OCI-LY3 (cell line): Measurements from ENCODE around the gene SUGP2.

Source experiments
- H2AFZ ChIP-seq: fragments of 200-600, 300-600 bp; shearing (Covaris generic); 2 replicates; pipeline ENCODE4 v1.6.0; 2014; ENCODE audit warnings: antibody characterized with exemption, low read depth, low read length
- H3K27ac ChIP-seq: fragments of 200-600, 300-600 bp; sonication (generic); 2 replicates; pipeline ENCODE4 v1.5.1; 2014; ENCODE audit warnings: mild to moderate bottlenecking, low read length, moderate library complexity, mixed read lengths
- H3K27me3 ChIP-seq: fragments of 200-600, 300-600 bp; sonication (generic); 2 replicates; pipeline ENCODE4 v1.6.1; 2014; ENCODE audit warnings: low read depth, low read length, mixed read lengths
- H3K36me3 ChIP-seq: fragments of 200-600, 300-600 bp; sonication (generic); replicated peaks from 2 replicates; pipeline ENCODE3; 2014; ENCODE audit warnings: low read depth, low read length, mixed read lengths
- H3K4me1 ChIP-seq: fragments of 300-600, 200-600 bp; sonication (generic); 2 replicates; pipeline ENCODE4 v1.6.1; 2014; ENCODE audit warnings: low read length, mixed read lengths
- H3K4me2 ChIP-seq: fragments of 200-600, 300-600 bp; sonication (generic); 2 replicates; pipeline ENCODE4 v1.6.1; 2014; ENCODE audit warnings: low read length, mixed read lengths
- H3K4me3 ChIP-seq: fragments of 300-600, 200-600 bp; sonication (generic); 2 replicates; pipeline ENCODE4 v1.5.1; 2014; ENCODE audit warnings: antibody characterized with exemption, mild to moderate bottlenecking, low read length, moderate library complexity
- H3K79me2 ChIP-seq: fragments of 300-600, 200-600 bp; shearing (Covaris generic); 2 replicates; pipeline ENCODE4 v1.6.1; 2014; ENCODE audit warnings: mild to moderate bottlenecking, low read length, mixed read lengths
- H3K9ac ChIP-seq: fragments of 300-600, 200-600 bp; shearing (Covaris generic); 2 replicates; pipeline ENCODE4 v1.6.0; 2014; ENCODE audit warnings: mild to moderate bottlenecking, low read length, moderate library complexity
- H3K9me3 ChIP-seq: fragments of 200-600, 300-600 bp; shearing (Covaris generic); 2 replicates; pipeline ENCODE4 v1.6.1; 2014; ENCODE audit warnings: low read length, mixed read lengths; ENCODE audit not compliant: insufficient read depth
- H4K20me1 ChIP-seq: fragments of 200-600, 300-600 bp; sonication (generic); 2 replicates; pipeline ENCODE4 v1.6.1; 2016; ENCODE audit warnings: low read length, mixed read lengths; ENCODE audit not compliant: insufficient read depth
- EZH2phosphoT487 ChIP-seq: fragments of 200-600 bp; shearing (Covaris generic); IDR thresholded peaks from 2 replicates; pipeline ENCODE4 v1.6.1; 2018; ENCODE audit warnings: antibody characterized with exemption, mixed run types, low read depth
- TF ChIP-seq, protein P1 (sequence below): fragments of 200-600, 300-600 bp; sonication (generic); IDR thresholded peaks from 2 replicates; pipeline ENCODE4 v1.5.1; 2014; ENCODE audit warnings: antibody characterized with exemption, low read length, low read depth

Gene SUGP2

DNA sequence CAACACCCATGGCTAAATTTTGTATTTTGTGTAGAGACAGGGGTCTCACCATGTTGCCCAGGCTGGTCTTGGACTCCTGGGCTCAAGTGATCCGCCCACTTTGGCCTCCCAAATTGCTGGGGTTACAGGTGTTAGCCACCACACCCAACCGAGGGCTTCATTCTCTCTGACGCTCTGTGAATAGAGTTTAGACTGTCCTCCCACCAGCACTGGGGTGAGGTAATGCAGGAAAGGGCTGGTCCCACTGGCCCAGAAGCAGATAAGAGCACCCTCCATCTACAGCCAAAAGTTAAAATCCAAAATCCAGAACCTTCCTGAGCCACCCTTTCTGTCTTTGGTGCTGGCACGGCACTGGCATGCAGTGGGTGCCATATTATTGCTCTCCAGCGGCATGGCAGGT is 60.5 kb downstream of the SUGP2 start:
- H3K4me1 ChIP-seq: no peaks in the 10 kb centered on the region
- TF ChIP-seq, protein P1, sequence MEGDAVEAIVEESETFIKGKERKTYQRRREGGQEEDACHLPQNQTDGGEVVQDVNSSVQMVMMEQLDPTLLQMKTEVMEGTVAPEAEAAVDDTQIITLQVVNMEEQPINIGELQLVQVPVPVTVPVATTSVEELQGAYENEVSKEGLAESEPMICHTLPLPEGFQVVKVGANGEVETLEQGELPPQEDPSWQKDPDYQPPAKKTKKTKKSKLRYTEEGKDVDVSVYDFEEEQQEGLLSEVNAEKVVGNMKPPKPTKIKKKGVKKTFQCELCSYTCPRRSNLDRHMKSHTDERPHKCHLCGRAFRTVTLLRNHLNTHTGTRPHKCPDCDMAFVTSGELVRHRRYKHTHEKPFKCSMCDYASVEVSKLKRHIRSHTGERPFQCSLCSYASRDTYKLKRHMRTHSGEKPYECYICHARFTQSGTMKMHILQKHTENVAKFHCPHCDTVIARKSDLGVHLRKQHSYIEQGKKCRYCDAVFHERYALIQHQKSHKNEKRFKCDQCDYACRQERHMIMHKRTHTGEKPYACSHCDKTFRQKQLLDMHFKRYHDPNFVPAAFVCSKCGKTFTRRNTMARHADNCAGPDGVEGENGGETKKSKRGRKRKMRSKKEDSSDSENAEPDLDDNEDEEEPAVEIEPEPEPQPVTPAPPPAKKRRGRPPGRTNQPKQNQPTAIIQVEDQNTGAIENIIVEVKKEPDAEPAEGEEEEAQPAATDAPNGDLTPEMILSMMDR: no peak
- no peak for TF ChIP-seq EZH2phosphoT487
- no peak overlapping the region for H3K4me3 ChIP-seq
- no peaks in the 10 kb centered on the region for H4K20me1 ChIP-seq
- H3K9ac ChIP-seq: no peak overlapping the region
- no peaks in the 10 kb centered on the region for H3K36me3 ChIP-seq
- no peaks in the 10 kb centered on the region for H3K79me2 ChIP-seq
- no peaks in the 10 kb centered on the region; the same call in 1 of the 2 replicates for H3K27me3 ChIP-seq
- H3K9me3 ChIP-seq: no peaks in the 10 kb centered on the region
- no peak overlapping the region for H3K27ac ChIP-seq
- H2AFZ ChIP-seq: no peak overlapping the region
- no peak overlapping the region for H3K4me2 ChIP-seq

DNA sequence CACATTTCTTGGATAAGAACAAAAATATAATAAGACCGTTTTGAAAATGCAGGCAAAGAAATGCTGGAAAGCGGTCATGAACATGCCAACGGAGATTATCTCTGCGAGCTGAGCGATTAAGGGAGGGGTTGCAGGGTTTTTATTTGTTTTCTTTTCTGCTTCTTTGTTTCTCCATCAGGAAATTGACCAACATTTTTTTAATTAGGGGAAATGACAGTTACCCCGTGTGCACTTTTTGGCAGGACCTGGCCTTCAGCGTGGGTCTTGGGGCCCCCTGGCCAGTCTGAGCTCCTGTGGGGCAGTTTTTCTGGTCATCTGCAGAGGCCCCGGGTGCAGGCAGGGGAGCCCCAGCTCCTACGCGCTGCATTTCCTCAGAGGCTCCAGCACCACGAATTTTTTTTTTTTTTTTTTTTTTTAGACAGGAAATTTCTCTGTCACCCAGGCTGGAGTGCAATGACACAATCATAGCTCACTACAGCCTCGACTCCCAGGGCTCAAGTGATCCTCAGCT is 61.0 kb downstream of the SUGP2 start:
- Histone ChIP-seq H3K4me2 (no peak overlapping the region), H4K20me1 (no peaks in the 10 kb centered on the region), H2AFZ (no peak overlapping the region), H3K9me3 (no peaks in the 10 kb centered on the region), H3K4me1 (no peaks in the 10 kb centered on the region), H3K27me3 (no peaks in the 10 kb centered on the region; the same call in 1 of the 2 replicates), H3K27ac (no peak overlapping the region), H3K36me3 (no peaks in the 10 kb centered on the region), H3K79me2 (no peaks in the 10 kb centered on the region), H3K9ac (no peak overlapping the region), H3K4me3 (no peak overlapping the region)
- TF ChIP-seq EZH2phosphoT487: no peak
- TF ChIP-seq, protein P1: no peak

DNA sequence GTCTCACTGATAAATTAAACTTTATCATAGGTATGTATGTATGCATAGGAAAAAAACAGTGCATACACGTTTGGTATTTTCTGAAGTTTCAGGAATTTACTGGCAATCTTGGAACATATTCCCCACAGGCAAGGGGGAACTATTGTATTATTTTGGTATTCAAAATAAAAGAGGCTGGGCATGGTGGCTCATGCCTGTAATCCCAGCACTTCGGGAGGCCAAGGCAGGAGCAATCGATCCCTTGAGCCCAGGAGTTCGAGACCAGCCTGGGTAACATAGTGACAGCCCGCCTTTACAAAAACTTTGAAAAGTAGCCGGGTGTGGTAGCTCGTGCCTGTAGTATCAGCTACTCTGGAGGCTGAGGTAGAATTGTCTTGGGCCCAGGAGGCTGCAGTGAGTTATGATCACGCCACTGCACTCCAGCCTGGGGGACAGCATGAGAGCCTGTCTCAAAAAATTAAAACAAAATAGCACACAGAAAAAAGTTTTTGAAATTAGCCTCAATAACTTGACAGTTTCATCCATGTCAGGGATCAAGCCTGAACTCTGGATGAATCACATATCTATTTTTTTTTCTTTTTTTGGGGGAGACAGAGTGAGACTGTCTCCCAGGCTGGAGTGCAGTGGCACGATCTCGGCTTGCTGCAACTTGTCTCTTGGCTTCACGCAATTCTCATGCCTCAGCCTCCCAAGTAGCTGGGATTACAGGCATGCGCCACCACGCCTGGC is 63.2 kb downstream of the SUGP2 start:
- no peak for TF ChIP-seq EZH2phosphoT487
- TF ChIP-seq, protein P1: no peak

DNA sequence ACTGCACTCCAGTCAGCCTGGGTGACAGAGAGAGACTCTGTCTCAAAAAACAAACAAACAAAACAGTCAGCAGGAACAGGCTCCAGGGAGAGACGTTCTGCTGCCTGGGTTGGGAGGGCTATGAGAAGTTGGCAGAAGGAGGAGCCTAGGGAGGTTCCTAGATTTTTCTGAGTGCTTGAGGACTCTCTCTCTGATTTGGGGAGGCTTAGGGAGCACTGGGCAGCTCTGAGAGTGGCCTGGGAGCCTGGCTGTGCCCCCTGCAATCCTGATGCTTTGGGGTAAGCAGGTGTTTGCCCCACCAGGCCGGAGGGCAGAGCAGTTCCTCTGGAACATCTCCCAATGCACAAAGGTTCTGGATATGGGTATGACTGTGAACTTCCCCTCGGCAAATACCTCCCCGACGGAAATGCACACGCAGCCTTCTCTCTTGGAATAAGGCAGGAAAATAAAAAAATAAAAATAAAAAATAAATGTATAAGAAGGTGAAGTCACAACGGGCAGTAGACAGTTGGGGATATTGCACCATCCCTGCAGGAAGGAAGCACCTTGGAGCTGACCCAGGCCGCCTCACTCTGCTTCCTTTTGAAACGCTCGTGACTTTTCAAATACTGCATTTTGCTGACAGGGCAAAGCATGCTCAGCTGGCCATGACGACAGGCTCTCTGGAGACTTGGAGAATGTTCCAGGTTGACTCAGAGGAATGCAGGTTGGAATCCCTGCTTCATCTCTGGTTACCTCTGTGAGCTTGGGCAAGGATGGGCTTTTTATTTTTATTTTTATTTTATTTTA is 65.8 kb downstream of the SUGP2 start:
- TF ChIP-seq, protein P1: no peak
- TF ChIP-seq EZH2phosphoT487: no peak
- Histone ChIP-seq H3K27ac (no peak overlapping the region), H3K4me3 (no peak overlapping the region), H3K79me2 (no peaks in the 10 kb centered on the region), H4K20me1 (no peaks in the 10 kb centered on the region), H3K9me3 (no peaks in the 10 kb centered on the region), H3K27me3 (no peaks in the 10 kb centered on the region; the same call in 1 of the 2 replicates), H3K36me3 (no peaks in the 10 kb centered on the region), H2AFZ (no peak overlapping the region), H3K4me2 (no peak overlapping the region), H3K4me1 (no peaks in the 10 kb centered on the region), H3K9ac (no peak overlapping the region)

More for the DNA sequence above, 63.2 kb downstream of the SUGP2 start:
- Histone ChIP-seq H4K20me1 (no peaks in the 10 kb centered on the region), H3K27ac (no peak overlapping the region), H3K36me3 (no peaks in the 10 kb centered on the region), H3K9me3 (no peaks in the 10 kb centered on the region), H3K4me1 (no peaks in the 10 kb centered on the region), H3K79me2 (no peaks in the 10 kb centered on the region), H2AFZ (no peak overlapping the region), H3K4me2 (no peak overlapping the region), H3K9ac (no peak overlapping the region), H3K4me3 (no peak overlapping the region), H3K27me3 (no peaks in the 10 kb centered on the region; the same call in 1 of the 2 replicates)
